ENCODE results near the gene ZNF573. TPM values are rescaled to one million over a fixed set of nuclear protein-coding genes. Genes with fewer than 3 reads are reported as not detected.

ZNF573 gene
- total RNA-seq, result 2.2 and 3.7 TPM in 2 replicates

DNA sequence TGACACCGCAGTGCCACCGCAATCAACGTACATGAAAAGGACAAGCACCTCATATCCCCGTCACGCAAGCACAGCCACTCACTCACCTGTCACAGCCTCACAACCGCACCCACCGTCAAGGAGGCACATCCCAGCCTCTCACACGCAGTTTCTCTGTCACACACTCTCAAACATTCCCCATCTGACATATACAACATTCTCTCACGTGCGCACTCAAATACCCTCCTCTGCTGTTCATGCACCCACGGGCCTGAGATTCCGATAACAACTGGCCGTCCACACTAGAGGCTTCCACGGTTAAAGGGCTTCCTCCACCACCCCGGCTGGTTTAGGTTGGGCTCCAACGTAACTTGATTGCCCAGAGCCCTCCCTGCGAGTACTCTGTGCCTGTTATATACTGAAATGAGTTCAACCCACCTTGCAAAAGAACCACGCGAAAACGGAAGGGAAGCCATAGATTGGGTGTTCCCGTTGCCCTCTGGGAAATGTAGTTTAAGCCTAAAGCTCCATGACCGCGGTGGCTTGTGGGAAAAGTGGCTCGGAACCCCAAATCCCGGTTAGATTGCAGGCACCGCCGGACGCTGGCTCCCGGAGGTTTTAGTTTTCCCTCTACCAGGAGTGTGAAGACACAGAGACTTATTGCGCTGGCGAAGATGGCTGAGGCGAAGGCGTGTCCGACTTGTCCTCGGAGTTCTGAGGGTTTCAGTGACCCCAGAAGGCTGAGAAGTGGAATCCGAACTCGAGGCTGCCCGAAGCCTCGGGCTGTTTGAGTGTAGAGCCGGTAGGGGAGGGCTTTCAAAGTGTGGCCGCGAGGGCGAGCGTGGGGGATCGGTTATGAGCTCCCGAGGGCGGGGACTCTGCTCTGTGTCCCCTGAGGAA lies at the start of gene ZNF573:
TSS of gene ZNF573 (minus strand) at position 460 of the 879 bp plus-strand sequence. CDS start 5,857 bp downstream, outside the sequence.

DNA sequence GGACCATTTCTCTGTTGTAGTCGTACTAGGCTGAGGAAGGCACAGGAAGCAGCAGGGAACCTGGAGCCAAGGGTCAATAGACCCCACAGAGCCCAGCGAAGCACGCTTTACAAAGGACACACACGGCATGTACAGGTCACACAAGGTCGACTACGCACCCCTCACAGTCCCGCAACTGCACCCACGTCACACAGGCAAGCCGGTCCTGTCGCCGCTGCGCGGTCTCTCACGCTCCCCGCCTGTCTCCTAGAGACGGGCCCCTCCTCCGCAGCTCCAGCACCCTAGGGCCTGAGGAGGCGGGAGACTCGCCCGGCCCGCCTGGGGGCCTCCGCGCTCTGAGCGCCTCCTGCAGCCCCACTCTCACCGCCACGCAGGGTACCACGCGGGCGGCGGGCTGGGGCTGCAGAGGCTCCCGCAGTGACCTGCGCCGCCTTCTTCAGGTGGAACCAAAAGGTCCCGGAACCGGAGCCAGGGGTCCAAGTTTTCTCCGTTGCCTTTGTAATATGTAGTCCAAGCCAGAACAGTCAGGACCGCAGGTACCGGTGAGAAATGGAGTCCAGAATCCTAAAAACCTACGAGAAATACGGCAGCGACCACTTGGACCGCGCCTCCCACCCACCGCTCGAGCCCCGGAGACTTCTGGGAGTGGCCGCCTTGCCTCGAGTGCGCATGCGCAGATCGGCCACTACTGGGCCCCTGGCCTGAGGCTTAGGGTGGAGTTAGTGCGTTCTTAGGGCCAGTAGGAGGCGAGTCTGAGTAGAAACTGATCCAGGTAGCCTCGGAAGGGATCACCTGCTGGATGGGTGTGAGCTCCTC lies 60.1 kb downstream of the ZNF573 start, which contains the start of gene ZNF607:
TSS of gene ZNF607 (minus strand) at position 651 of the 816 bp plus-strand sequence. CDS start 8,143 bp downstream, outside the sequence.

Other genes starting within 250 kb of the ZNF573 start
- gene ZNF571, start 184.8 kb downstream of the ZNF573 start, total RNA-seq, result 1.2 TPM in 2 replicates
- 0.30 and 0.50 TPM in 2 replicates for gene ZNF540, start 184.7 kb downstream of the ZNF573 start, total RNA-seq
- gene ZFP30, start 124.1 kb downstream of the ZNF573 start, total RNA-seq, result 7.1 TPM in 2 replicates
- 2.1 and 3.7 TPM in 2 replicates for gene ZNF607, start 59.8 kb downstream of the ZNF573 start, total RNA-seq
- not detected in 2 replicates for gene WDR87, start 127.0 kb upstream of the ZNF573 start, total RNA-seq
- gene SIPA1L3, start 127.6 kb upstream of the ZNF573 start, total RNA-seq, result 18.1 and 18.8 TPM in 2 replicates

Data from bronchus fibroblast of lung (primary cell).